GM19351 (cell line): ENCODE data around the gene TMC3.
"Not testable (repeated sequence)": the region's sequence is repeated elsewhere in the genome, so short reads cannot be mapped to it uniquely, and the experiment has no call there.

ENCODE experiments used
- ATAC-seq: cut with Tn5 transposase; IDR thresholded peaks from one replicate; pipeline ENCODE4 v1.9.1; 2021; ENCODE audit warnings: mild to moderate bottlenecking, moderate library complexity; ENCODE audit not compliant: unreplicated experiment

The TMC3 gene

DNA sequence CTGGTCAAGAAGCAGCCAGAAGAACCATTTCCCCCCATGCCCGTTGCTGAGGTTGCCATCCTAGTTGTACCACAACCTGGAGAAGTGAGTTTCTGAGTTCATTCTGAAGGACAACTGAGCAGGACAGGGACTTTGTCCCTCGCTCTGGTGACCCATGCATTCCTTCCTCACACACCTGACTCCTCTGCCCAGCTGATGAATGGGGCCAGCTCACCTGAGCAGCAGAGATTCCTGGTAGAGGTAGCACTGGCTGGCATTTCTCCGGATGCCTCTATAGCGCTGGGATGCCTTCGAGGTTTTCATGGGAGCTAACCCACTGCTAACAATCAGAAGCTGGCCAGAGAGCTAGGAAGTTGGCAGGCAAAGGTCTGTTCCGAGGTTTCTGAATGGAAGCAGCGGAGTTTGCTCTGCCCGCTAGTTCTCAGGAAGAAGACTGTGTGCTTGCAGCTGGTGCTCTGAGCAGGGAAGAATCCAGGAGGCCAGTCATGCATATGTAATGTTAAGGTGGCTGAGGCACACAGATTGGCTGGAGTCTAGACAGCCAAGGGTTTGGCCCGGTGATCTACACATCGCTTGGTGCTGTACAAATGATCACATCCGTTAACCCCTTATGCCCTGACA, at the start of gene TMC3:
Gene TMC3 (minus strand): TSS at position 439 of the 621 bp plus-strand sequence. CDS start 136 bp downstream, at position 303.
- no peak for ATAC-seq

- ATAC-seq = no peak
These were observed 47.4 kb upstream of the TMC3 start for GRCh38 chr15:81421461-81421860.

- no peak for ATAC-seq
These were observed 45.4 kb upstream of the TMC3 start for GRCh38 chr15:81419332-81419943.

DNA sequence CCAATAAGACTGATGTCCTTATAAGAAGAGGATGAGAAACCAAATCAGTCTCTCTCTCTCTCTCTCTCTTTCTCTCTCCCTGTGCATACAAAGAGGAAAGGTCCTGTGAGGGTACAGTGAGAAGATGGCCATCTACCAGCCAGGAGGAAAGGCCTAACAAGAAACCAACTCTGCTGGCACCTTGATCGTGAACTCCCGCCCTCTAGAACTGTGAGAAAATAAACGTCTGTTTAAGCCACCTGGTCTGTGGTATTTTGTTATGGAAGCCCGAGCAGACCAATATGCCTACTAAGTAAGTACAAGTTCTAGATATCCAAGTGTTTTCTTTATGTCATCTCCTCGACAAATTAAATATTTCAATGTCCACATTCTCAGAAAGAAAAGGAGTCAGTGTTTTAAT, 44.9 kb upstream of the TMC3 start:
- ATAC-seq = no peak

DNA sequence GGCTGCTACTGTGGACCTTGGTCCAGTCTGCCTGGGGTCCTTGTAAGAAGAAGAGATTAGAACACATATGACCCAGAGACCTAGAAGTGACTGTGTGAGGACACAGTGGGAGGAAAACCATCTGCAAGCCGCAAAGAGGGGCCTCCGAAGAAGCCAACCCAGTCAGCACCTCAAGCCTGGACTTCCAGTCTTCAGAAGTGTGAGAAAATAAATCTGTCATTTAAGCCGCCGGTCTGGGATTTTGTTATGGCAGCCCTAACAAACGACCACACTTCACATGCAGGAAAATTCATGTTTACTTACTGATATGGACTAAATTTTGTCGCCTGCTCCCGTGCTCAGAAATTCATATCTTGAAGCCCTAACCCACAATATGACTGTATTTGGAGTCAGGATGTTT, 44.4 kb upstream of the TMC3 start:
- ATAC-seq = no peak

DNA sequence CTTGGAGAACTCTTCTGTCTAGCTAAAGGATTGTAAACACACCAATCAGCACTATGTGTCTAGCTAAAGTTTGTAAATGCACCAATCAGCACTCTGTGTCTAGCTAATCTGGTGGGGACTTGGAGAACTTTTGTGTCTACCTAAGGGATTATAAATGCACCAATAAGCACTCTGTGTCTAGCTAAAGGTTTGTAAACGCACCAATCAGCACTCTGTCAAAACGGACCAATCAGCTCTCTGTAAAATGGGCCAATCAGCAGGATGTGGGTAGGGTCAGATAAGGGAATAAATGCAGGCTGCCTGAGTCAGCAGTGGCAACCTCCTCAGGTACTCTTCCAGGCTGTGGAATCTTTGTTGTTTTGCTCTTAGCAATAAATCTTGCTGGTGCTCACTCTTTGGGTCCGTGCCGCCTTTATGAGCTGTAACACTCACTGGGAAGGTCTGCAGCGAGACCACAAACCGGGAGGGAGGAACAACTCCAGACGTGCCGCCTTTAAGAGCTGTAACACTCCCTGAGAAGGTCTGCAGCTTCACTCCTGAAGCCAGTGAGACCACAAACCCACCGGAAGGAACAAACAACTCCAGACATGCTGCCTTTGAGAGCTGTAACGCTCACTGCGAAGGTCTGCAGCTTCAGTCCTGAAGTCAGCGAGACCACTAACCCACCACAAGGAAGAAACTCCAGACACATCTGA, 40.4 kb upstream of the TMC3 start:
- ATAC-seq = not testable (repeated sequence)

DNA sequence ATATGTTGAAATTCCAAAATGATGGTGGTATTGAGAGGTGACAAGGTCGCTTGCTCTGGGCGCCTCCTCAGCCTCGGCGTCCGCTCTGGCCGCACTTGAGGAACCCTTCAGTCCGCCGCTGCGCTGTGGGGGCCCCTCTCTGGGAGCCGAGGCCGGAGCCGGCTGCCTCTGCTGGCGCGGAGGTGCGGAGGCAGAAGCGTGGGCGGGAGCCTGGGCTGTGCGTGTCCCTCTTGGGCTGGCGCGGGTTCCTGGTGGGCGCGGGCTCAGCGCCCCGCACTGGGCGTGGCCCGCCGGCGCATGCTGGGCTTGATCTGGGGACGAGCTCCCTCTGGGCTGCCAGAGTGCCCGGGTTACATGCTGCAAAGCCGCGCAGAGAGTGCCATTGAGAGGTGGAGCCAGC, 39.8 kb upstream of the TMC3 start:
- ATAC-seq = no peak

- no peak for ATAC-seq
These were observed 38.1 kb upstream of the TMC3 start for GRCh38 chr15:81411969-81412633.

- no peak for ATAC-seq
These were observed 37.0 kb upstream of the TMC3 start for GRCh38 chr15:81411051-81411450.

GRCh38 chr15:81410318-81410753, 36.3 kb upstream of the TMC3 start:
- ATAC-seq = no peak

- ATAC-seq = no peak
These were observed 33.7 kb upstream of the TMC3 start for GRCh38 chr15:81407718-81408117.

DNA sequence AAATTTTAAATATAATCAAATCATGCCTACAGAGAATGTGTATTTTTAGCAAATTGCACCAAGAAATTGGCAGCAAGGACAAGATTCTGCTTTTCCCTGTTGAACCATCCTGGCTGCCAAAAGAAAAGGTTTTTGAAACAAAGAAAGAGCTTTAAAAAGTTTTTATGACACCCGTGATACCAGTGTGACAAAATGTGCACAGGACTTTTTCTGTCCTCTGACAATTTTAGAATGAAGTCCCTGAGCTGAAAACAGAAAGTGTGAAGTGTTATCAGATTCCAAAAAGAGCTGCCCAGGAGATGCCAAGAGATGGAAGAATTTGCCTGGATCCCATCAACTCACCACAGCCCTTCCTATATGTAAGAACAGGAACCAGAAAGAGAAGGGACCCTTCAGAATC, 33.2 kb upstream of the TMC3 start:
- no peak for ATAC-seq

DNA sequence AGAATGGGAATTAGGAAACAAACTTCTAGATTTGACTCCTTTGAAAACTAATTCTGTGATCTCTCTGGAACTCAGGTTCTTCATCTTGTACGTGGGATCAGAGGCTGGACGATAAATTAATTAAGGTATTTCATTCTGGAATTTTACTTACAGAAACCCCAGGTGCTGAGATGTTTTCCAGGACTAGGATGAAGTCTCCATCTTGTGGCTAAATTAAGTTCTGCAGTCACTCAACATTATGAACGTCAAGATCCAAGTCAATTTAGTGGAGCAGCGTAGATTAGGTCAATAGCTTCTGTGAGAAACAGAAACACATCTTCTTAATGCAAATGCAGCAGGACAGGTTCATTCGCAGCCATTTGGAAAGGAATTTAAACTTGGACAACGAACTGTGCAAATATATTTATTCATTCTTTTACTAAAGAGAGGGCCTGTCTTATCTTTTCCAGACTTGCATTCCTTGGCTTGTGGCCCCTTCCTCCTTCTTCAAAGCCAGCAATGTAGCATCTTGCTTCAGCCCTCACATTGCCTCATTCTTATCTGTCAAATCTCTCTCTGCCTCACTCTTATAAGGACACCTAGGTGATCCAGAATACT, 26.7 kb upstream of the TMC3 start:
- ATAC-seq = peak; percentile 50

DNA sequence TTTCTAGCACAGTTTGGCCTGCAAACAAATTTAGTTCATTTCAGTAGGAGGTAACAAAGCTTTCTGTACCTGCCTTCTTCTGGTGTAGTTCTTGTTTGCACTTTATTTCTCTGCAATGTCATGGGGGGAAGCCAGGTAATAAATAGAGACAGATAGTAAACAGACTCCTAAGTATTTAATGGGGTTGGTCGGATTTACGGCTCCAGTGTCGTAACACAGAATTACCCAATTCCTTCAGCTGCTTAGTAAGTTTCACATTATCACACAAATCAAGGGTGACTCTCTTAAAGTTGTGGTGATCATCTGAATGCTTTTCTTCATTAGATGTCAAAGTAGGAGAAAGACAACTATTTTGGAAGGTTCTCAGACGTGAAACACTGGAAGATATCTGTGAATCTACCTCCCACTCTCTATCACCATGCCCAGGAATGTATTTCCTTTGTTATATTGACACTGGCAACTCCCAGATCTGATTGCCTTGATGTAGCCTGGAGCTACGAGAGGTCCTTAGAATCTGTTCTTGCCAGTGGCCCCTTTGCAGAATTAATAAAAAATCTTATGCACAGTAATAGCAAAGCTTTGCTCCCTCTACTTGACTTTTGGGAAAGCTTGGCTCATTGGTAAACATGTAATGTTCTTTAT, 25.0 kb upstream of the TMC3 start:
- ATAC-seq = no peak

DNA sequence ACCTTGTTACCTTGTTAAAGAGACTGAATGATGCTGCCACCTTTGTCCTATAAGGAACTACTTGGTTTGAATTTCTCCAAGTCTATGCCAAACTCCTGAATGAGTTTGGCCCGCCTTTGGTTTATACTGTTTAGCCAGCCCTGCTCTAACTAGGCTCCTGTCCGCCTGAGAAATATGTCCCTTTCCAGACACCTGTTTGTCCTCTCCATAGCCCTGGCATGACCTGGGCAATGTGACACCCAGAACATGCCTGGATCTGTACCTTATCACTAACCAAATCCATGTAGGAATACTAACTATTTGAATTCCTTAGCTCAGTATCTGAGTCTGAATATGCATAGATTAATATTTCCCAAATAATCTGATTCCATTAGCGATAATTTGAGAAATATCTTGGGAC, 24.4 kb upstream of the TMC3 start:
- no peak for ATAC-seq

GRCh38 chr15:81394603-81395002, 20.6 kb upstream of the TMC3 start:
- ATAC-seq = no peak

GRCh38 chr15:81391657-81392056, 17.6 kb upstream of the TMC3 start:
- no peak for ATAC-seq

DNA sequence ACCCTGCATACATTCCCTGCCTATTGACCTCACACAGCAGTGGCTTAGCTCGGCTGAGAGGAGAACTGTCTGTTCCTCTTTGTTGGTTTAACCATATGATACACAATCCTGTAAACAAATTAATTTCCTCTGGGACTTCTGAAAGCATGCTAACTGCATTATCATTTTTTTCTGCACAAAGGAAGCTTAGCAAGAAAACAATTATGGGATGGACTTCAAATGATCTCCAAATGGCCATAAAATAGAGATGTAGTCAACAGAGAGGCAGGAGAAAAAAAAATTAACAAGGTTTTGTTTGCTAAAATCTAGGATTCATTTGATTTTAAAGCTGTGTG, 14.4 kb upstream of the TMC3 start:
- no peak for ATAC-seq

- ATAC-seq = no peak
These were observed 13.8 kb upstream of the TMC3 start for GRCh38 chr15:81387621-81388435.

GRCh38 chr15:81386947-81387346, 12.9 kb upstream of the TMC3 start:
- no peak for ATAC-seq
